Loucy (cell line): Measurements from ENCODE around the gene GPX7.

Experiments used
- CTCF ChIP-seq: fragments of 200-600 bp; sonication (generic); conservative IDR thresholded peaks from 2 replicates; pipeline ENCODE4 v1.5.1; 2014; ENCODE audit warnings: mild to moderate bottlenecking, antibody characterized with exemption, low read length
- EZH2phosphoT487 ChIP-seq: fragments of 200-600 bp; IDR thresholded peaks from 2 replicates; pipeline ENCODE4 v1.6.1; 2018; ENCODE audit warnings: antibody characterized with exemption, mild to moderate bottlenecking, moderate library complexity, borderline replicate concordance

- TF ChIP-seq CTCF (no peak), EZH2phosphoT487 (no peak)
Observed at GRCh38 chr1:52556641-52557360, 45.4 kb upstream of the GPX7 start.
